OCI-LY7 (cell line): Measurements from ENCODE around the gene VOPP1. TPM values are rescaled to one million over a fixed set of nuclear protein-coding genes. Genes with fewer than 3 reads are reported as not detected.

Experiments
- BruUV-seq: library from RNA; stranded (reverse); fragments of 400-500 nt; replicated peaks from 2 replicates; lab custom pipeline; 2021; lab: Mats Ljungman, UMichigan
- CTCF ChIA-PET: fragments of 300-600 bp; sonication (Branson Sonifier 250); formaldehyde crosslinking; loops from one replicate; lab custom pipeline; 2022; ENCODE audit warnings: antibody characterized with exemption; ENCODE audit not compliant: unreplicated experiment; lab: Charles Lee
- POLR2A ChIA-PET: fragments of 300-600 bp; sonication (Branson Sonifier 250); formaldehyde crosslinking; loops from one replicate; lab custom pipeline; 2022; ENCODE audit warnings: antibody characterized with exemption; lab: Charles Lee
- DNase-seq: peaks from one replicate; pipeline ENCODE4 v3.0.0-alpha.2; 2015; ENCODE audit warnings: low spot score
- H2AFZ ChIP-seq: fragments of 200-600 bp; sonication (generic), shearing (Covaris generic); 2 replicates; pipeline ENCODE4 v1.6.1; 2014; ENCODE audit warnings: mild to moderate bottlenecking, antibody characterized with exemption, low read length, moderate library complexity
- H3K27ac ChIP-seq: fragments of 200-600 bp; sonication (generic); 2 replicates; pipeline ENCODE4 v1.5.1; 2014; ENCODE audit warnings: mixed run types, low read depth, mild to moderate bottlenecking, moderate library complexity, low read length, inconsistent platforms; ENCODE audit not compliant: poor library complexity, severe bottlenecking
- H3K36me3 ChIP-seq: fragments of 200-600 bp; sonication (generic); 2 replicates; pipeline ENCODE4 v1.6.1; 2014; ENCODE audit warnings: mild to moderate bottlenecking, antibody characterized with exemption, low read length, moderate library complexity, mixed read lengths; ENCODE audit not compliant: insufficient read depth
- H3K4me1 ChIP-seq: fragments of 200-600 bp; sonication (generic); 2 replicates; pipeline ENCODE4 v1.5.1; 2014; ENCODE audit warnings: mild to moderate bottlenecking, low read length; ENCODE audit not compliant: insufficient read depth, poor library complexity, severe bottlenecking
- H3K4me2 ChIP-seq: fragments of 200-600 bp; sonication (generic); 2 replicates; pipeline ENCODE4 v1.6.1; 2014; ENCODE audit warnings: mild to moderate bottlenecking, low read length
- H3K4me3 ChIP-seq: fragments of 200-600 bp; sonication (generic); 2 replicates; pipeline ENCODE4 v1.5.1; 2014; ENCODE audit warnings: mild to moderate bottlenecking, low read depth, low read length; ENCODE audit not compliant: poor library complexity, severe bottlenecking
- H3K79me2 ChIP-seq: fragments of 200-600 bp; sonication (generic); 2 replicates; pipeline ENCODE4 v1.6.1; 2016; ENCODE audit warnings: low read depth, mild to moderate bottlenecking, low read length, moderate library complexity, mixed read lengths; ENCODE audit not compliant: insufficient read depth
- H3K9me2 ChIP-seq: fragments of 200-600 bp; sonication (generic); 2 replicates; pipeline ENCODE4 v1.6.1; 2016; ENCODE audit warnings: mild to moderate bottlenecking, low read length, mixed read lengths; ENCODE audit not compliant: insufficient read depth
- H3K9me3 ChIP-seq: fragments of 200-600 bp; sonication (generic); 2 replicates; pipeline ENCODE4 v1.6.1; 2014; ENCODE audit warnings: mild to moderate bottlenecking, mixed run types, low read length, mixed read lengths
- H4K20me1 ChIP-seq: fragments of 200-600 bp; sonication (generic); 2 replicates; pipeline ENCODE4 v1.6.1; 2014; ENCODE audit warnings: mild to moderate bottlenecking, antibody characterized with exemption, low read length, moderate library complexity, mixed read lengths; ENCODE audit not compliant: insufficient read depth
- CTCF ChIP-seq: fragments of 200-600 bp; sonication (generic); conservative IDR thresholded peaks from 2 replicates; pipeline ENCODE4 v1.5.1; 2014; ENCODE audit warnings: mild to moderate bottlenecking, antibody characterized with exemption, low read length, moderate library complexity, mixed read lengths
- EZH2phosphoT487 ChIP-seq: fragments of 200-600 bp; sonication (generic); IDR thresholded peaks from 2 replicates; pipeline ENCODE4 v1.6.1; 2018; ENCODE audit warnings: low read depth, borderline replicate concordance, mild to moderate bottlenecking, mixed run types, antibody characterized with exemption, low read length, moderate library complexity, mixed read lengths
- intact Hi-C: fragments of 100-400 bp; cut with micrococcal nuclease; formaldehyde crosslinking; loops from one replicate; pipeline ENCODE4 v1.10.0; 2022; ENCODE audit not compliant: unreplicated experiment
- total RNA-seq, 2 experiments: library from RNA; depleted of rRNA in 1 of 2; stranded (reverse); fragments of >200 nt in 1 of 2; shearing (Covaris generic) in 1 of 2; gene quantifications; 2 replicates each; pipeline ENCODE4 v1.2.3, GENCODE V29; 2014 to 2022

The VOPP1 gene
- total RNA-seq, 2 experiments from 2014 or later: 68.8 to 72.1 TPM

- Histone ChIP-seq H3K36me3 (peaks cover 22% of the 10 kb centered on the region), H4K20me1 (peaks cover 20% of the 10 kb centered on the region), H3K4me1 (peaks cover 75% of the 10 kb centered on the region), H3K4me2 (peak overlapping the region; percentile 64), H3K27ac (peak overlapping the region; percentile 36), H3K9me3 (no peaks in the 10 kb centered on the region), H3K79me2 (peaks cover 92% of the 10 kb centered on the region), H3K4me3 (peak overlapping the region; percentile 41), H2AFZ (no peak overlapping the region), H3K9me2 (no peaks in the 10 kb centered on the region)
- no peak for TF ChIP-seq CTCF
- TF ChIP-seq EZH2phosphoT487: no peak
- ChIA-PET CTCF (interaction anchor here (1.0 kb wide), 1 partner anchor 11 kb away, joined by 4 read pairs; no protein-coding TSS in a partner anchor), POLR2A (no interaction called here)
- DNase-seq: peak; percentile 54
- BruUV-seq: no TSS peak
- intact Hi-C loops: no loop called here
These were observed 45.0 kb downstream of the VOPP1 start for GRCh38 chr7:55527307-55527706.

- Histone ChIP-seq H3K4me3 (peak overlapping the region; percentile 41), H3K27ac (peak overlapping the region; percentile 36), H3K9me3 (no peaks in the 10 kb centered on the region), H2AFZ (no peak overlapping the region), H3K9me2 (no peaks in the 10 kb centered on the region), H3K4me2 (peak overlapping the region; percentile 64), H3K36me3 (peaks cover 22% of the 10 kb centered on the region), H3K4me1 (peaks cover 69% of the 10 kb centered on the region), H3K79me2 (peaks cover 91% of the 10 kb centered on the region), H4K20me1 (peaks cover 20% of the 10 kb centered on the region)
- peak; percentile 83 for DNase-seq
- no TSS peak for BruUV-seq
- POLR2A ChIA-PET: no interaction called here
- TF ChIP-seq EZH2phosphoT487 (no peak), CTCF (no peak)
- intact Hi-C loops: no loop called here
- CTCF ChIA-PET: interaction anchor here (1.0 kb wide), 1 partner anchor 10 kb away, joined by 4 read pairs; no protein-coding TSS in a partner anchor
These were observed 45.5 kb downstream of the VOPP1 start for GRCh38 chr7:55526770-55527169.

GRCh38 chr7:55526329-55526728 is 46.0 kb downstream of the VOPP1 start:
- peak overlapping the region; percentile 64 for H3K4me2 ChIP-seq

More at GRCh38 chr7:55526329-55526728, 46.0 kb downstream of the VOPP1 start:
- no peak overlapping the region for H3K4me3 ChIP-seq
- H3K36me3 ChIP-seq: peaks cover 18% of the 10 kb centered on the region
- no TSS peak for BruUV-seq
- peaks cover 65% of the 10 kb centered on the region for H3K4me1 ChIP-seq
- no peak for DNase-seq
- POLR2A ChIA-PET: no interaction called here
- H3K9me3 ChIP-seq: no peaks in the 10 kb centered on the region
- no peaks in the 10 kb centered on the region for H3K9me2 ChIP-seq
- H4K20me1 ChIP-seq: peaks cover 20% of the 10 kb centered on the region
- H2AFZ ChIP-seq: no peak overlapping the region
- peaks cover 87% of the 10 kb centered on the region for H3K79me2 ChIP-seq
- TF ChIP-seq EZH2phosphoT487: no peak
- TF ChIP-seq CTCF: no peak
- CTCF ChIA-PET: interaction anchor here (1.0 kb wide), 1 partner anchor 10 kb away, joined by 4 read pairs; no protein-coding TSS in a partner anchor
- H3K27ac ChIP-seq: no peak overlapping the region
- intact Hi-C loops: no loop called here
